ELR (cell line): ENCODE measurements around the gene MCRIP1.
"Not testable (repeated sequence)": the region's sequence is repeated elsewhere in the genome, so short reads cannot be mapped to it uniquely, and the experiment has no call there.

Experiments
- DNase-seq: peaks from one replicate; pipeline ENCODE4 v3.0.0-alpha.2; 2015; ENCODE audit warnings: low read depth

The MCRIP1 gene

DNA sequence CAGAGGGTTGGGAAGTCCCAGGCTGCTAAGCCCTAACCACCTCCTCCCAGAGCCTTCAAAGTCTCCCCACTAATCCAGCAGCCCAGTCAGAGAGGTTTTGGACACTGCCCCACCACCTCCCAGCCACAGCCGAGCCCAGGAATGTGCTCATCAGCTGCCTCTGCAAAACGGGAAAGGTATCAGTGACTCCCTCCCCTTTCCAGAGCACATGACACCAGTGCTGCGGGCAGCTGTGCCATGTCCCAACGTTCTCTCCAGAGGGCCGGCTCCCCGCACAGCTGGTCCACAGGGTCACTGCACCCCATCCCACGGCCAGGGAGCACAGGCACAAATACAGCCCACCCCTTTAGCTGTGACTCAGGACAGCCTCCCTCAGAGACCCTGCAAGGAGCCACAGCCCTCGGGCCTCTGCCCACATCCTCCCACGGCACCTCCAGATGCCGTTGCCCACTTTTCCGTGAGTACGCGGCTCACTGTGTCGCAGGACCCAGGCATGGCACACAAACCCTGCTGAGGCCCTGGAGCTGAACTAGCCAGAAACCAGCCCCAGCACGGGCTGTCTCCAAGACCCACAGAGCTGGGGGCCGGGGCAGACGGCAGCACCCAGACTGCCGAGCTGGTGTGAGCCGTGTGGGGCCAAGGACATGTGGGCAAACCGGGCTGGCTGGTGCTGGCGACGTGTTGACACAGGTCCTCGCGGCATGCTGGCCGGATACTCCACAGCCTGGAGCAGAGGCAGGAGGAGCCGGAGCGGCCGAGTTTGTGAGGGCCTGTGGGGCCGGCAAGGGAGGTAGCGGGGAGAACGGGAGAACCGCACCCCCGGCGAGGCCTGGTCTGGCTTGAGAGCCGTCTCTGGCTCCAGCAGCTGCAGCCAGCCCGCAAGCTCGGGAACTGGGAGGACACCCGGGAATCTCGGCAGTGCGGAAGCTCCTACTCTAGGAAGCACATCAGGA is 8.0 kb upstream of the MCRIP1 start:
- DNase-seq: no peak

DNA sequence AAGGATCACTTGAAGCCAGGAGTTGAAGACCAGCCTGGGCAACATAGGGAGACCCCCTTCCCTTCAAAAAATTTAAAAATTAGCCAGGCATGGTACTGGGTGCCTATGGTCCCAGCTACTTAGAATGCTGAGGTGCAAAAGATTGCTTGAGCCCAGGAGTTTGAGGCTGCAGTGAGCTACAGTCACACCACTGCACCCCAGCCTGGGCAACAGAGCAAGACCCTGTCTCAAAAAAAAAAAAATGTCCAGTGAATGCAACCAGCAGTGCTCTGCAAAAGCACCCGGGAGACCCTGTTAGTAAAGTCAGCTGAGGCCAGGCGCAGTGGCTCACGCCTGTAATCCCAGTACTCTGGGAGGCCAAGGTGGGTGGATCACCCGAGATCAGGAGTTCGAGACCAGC is 7.0 kb upstream of the MCRIP1 start:
- DNase-seq: not testable (repeated sequence)

DNA sequence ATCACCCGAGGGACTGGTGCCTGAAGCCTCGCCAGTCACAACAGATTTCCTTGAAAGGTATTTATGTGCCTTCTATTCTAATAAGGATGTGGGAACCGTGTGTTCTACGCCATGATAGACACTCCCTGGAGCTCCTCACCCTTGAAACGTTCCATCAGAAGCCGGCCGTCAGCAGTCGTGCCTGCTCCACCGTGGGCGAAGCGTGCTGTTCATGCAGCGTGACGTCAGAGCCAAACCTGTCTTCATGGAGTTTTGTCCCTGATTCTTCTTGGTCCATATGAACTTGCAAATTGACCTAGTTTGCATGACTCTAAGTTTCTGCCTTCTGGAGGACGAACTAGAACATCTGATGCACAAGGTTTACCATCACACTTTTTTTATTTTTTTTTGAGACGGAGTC is 6.2 kb upstream of the MCRIP1 start:
- no peak for DNase-seq

DNA sequence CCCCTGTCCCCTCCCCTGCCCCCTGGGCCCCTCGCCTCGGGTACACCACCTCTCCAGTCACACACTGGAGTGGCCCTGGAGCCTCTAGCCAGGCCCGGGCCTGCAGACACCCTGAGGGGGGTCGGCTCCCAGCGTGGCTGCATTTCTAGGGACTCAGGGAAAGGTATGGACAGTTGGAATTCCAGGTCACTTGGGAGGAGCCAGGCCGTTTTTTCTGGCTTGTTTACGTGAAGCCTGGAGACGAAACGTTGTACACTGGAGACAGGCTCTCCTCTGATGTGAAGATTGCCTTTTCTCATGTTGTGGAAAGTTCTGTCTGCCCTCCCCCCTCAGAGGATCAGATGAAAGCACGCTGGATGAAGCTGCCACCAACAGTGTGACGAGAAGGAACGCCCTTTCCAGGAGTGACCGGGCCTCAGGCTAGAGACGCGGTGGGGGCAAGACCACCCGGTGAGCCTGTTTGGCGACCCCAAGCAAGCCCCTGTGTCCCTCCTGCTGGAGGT is 5.7 kb upstream of the MCRIP1 start:
- DNase-seq: no peak

DNA sequence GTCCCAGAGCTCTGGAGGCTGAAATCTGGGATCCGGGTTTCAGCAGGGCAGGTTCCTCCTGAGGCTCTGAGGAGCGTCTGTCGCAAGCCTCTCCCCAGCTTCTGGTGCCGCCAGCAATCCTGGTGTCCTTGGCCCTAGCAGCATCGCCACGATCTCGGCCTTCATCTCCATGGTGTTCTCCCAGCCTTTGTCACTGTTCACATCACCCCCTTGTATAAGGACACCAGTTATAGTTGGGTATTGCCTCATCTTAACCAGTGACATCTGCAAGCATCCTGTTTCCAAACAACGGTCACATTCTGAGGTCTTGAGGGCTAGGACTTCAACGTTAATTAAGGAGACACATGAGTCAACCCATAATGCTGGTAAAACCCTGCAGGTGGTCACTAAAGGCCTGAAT is 4.5 kb upstream of the MCRIP1 start:
- DNase-seq: no peak

DNA sequence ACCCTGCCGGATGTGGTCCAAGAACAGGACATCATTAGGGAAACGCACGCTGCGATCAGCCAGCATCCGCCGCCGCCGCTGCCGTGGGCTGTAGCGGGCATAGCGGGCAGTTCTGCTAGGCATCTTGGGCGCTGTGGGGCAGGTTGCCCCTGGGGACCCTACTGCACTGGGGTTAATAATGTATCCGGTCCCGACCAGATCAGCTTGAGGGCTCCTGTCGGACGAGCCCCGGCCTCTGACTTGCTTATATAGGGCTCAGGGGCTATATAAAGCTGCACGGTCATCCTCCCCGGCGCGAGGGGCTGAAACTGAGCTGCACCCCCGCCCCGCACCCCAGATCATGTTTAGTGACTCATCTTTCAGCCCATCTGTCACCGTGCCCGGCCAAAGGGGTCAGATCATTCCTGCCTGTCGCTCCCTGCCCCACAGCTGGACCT is 1.8 kb upstream of the MCRIP1 start, which contains the start of gene PPP1R27:
Gene PPP1R27, minus strand, starts transcription at position 220 of the 437 bp plus-strand sequence. Its CDS starts 97 bp downstream, at position 123.
- no peak for DNase-seq

DNA sequence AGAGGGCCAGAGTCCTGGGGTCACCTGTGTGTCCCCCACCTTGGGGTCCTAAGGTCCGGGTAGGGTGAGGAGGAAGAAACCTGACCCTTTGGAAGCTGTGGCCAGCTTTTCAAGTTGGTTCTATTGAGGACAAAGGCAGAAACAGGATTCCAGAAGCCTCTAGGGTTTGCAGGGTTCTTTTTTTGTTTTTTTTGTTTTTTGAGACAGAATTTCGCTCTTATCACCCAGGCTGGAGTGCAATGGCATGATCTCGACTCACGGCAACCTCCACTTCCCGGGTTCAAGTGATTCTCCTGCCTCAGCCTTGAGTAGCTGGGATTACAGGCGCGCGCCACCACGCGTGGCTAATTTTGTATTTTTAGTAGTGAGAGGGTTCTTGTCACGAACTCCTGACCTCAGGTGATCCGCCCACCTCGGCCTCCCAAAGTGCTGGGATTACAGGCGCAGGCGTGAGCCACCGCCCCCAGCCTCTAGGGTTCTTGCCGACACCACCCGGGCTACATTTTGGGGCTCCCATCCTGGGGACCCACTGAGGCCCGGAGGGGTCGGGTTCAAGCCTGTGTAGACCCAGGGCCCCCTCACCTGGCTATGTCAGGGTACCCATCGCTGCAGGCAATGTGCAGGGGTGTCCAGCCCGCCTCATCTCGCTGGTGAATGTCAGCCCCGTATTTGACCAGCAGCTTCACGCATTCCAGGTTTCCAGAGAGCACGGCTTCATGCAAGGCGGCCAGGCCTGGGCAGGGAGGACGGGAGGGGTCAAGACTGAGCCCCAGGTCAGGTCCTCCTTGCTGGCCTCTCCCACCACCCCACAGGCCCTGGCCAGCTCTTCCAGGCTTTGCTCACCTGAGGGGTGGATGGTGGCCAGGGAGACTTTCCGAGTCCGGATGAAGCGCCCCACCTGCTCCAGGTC is 1.1 kb upstream of the MCRIP1 start:
- DNase-seq: no peak

DNA sequence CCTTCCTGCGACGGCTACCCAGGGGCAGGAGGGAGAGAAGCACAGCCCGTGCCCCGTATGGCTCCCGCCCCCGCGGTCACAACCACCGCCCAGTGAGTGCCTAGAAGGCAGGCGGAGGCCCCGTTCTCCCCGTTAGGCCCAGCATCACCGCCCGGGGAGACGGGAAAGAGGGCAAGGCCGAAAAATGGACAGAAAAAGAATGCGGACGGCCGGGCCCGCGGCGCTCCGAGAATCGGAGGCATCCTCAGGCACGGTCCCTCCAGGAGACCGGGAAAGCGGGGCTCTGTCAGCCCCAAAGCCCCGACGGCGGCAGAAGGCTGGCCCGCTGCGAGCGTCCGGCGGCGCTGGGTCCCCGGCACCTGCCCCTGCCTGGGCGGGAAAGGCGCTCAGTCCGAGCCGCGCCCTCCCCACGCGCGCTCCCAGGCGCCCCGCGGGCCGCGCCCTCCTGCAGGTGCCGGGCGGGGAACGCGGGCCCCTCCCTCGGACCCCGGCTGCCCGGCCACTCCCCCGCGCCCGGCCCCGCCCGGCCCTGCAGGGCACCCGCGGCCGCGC is 407 bp downstream of the MCRIP1 start:
- DNase-seq: peak; percentile 56

DNA sequence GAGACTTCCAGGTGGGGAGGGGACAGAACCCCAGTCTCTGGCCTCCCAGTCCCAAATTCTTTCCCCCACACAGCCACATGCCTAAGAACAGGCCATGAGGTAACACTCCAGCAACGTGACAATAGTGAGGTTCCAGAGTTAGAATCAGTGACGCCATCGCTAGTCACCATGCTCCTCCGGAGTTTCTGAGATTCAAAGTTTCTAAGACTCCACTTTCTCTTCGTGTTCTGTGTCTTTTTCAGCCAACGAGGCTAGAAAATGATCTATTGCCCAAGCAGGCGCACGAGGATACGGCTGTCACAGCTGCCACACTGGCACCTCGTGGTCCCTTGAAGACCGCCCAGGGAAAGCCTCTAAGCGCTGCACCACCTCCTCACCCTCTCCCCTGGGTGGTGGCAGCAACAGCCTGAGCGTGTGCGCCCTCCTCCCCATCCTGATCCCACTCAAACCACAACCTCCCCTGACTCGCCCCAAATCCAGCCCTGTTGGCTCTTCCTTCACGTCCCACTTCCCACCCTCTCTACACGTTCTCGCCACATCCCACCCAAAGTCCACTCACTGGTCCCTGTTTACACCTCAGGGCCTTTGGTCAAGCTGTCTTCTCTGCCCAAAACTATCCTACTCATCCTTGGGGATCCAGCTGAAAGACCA is 1.0 kb downstream of the MCRIP1 start:
- DNase-seq: peak; percentile 86

DNA sequence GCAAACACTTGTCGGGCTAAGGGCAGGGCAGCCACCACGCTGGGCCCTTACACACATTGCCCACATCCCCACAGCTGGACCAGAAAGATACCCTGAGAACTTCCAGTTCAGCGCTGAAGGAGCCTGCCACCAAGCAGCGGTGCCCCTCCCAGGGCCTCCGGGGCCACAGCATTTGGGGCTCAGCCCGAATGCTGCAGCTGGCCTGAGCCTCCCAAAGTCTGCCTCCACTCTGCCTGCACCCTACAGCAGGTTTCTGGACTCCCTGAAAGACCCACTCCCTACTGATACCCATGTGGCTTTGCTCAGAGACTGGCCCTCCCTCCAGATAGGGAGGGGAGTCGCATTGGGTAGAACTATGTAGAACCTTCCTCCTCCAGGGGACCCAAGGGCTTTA is 1.5 kb downstream of the MCRIP1 start:
- DNase-seq: no peak

DNA sequence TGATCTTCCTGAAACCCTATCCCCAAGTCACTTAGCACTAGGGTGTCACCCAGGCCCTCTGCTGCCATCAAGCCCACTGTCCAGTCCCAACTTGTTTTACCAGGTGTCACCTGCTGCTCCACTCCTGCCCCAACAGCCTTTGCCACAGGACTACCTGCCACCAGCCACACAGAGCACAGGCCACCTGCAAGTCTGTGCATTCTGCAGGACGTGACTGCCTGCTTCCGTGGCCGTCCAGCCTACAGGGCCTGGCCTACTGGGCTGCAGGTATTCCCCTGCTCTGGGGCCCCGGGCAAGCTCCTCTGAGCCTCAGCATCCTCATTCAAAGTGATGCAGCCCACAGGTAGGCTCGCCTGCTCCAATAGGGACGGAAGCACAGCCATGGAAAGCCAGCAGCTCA is 3.2 kb downstream of the MCRIP1 start:
- DNase-seq: no peak

DNA sequence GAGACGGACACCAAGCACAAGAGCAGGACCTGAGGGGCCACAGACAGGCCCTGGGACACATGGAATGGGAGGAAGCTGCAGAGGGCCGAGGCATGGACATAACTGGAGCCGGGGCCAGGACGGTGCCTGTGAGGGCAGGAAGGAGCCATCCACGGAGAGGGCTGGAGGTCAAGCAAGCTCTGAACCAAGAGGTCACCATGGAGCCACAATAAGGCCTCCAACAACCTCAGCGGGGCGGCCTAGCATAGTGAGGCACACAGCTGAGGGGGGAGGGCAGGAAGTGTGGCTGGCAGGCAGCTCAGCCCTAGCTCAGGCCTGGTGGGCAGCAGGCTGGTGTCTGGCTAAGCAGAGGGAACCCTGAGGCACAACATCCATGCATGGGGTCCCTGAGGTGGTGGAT is 4.4 kb downstream of the MCRIP1 start:
- no peak for DNase-seq

DNA sequence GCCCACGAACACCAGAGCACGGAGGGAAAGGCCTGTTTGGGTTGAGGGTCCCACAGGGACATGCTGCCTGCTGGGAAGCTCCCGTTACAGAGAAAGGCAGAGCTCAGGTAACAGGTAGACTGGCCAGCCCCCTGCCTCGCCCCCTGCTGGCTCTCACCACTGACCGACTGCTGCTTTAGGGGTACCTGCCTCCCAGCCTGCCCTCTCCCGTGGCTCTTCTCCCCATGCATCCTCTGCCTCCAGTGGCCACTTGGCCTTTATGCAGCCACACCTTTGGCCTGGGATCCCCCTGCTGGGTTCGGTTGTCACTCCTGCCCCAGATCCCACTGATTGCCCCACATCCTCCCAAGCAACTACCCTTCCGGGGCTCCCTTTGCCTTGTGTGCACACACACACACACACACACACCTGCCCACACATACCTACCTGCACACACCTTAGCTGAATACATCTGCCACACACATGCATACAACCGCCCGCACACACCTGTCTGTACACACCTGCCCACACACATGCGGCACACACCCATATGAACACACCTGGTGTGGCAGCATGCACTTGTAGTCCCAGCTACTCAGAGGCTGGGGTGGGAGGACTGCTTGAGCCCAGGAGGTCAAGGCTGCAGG is 7.1 kb downstream of the MCRIP1 start:
- no peak for DNase-seq

DNA sequence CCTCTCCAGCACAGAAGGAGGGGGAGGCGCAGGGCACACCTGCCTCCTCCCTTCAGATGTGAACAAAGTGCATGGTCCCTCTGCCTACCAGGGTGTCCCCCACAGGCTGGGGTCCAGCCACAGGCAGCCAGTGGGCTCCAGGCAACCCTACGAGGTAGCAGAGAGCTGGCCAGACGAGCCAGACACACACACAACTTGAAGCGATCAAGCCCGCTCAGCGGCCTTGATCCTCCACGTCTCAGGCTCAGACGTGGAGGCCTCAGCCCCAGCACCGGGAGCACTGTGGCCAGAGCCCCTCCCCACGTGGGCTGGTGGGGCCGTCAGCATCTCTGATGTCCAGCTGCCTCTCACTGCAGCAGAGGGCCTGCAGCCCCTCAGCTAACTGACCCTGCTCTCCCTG is 8.5 kb downstream of the MCRIP1 start:
- no peak for DNase-seq

DNA sequence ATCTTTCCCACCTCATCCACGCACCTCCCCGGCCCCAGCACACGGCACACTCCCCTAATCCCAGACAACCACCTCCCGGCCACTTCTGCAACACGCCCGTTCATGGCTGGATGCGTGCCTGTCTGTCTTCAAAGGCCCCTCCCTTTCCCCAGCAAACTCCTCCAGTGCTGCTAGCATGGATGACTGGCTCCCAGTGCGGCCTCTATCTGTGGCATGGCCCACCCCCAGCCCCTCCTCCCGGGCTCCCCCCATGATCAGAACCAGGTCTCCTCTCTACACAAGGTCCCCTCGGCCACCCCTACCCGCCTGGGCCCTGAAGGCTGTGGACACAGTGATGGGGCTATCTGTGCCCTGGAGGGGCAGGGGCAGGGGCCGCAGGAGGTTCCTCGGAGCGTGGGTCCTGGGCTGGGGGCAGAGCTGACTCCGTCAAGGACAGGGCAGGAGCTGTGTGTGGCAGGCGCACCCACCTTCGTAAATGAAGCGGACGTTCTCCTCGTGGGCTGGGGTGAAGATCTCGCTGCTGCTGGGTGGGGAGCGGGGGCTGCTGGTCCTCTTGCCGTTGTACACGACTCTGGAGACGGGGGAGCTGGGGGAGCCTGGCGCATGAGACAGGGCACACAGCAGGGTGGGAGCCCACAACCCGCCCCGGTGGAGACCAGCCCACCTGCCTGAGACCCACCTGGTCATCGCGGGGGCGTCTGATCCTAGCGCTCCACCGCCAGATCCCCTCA is 9.1 kb downstream of the MCRIP1 start:
- DNase-seq: no peak

DNA sequence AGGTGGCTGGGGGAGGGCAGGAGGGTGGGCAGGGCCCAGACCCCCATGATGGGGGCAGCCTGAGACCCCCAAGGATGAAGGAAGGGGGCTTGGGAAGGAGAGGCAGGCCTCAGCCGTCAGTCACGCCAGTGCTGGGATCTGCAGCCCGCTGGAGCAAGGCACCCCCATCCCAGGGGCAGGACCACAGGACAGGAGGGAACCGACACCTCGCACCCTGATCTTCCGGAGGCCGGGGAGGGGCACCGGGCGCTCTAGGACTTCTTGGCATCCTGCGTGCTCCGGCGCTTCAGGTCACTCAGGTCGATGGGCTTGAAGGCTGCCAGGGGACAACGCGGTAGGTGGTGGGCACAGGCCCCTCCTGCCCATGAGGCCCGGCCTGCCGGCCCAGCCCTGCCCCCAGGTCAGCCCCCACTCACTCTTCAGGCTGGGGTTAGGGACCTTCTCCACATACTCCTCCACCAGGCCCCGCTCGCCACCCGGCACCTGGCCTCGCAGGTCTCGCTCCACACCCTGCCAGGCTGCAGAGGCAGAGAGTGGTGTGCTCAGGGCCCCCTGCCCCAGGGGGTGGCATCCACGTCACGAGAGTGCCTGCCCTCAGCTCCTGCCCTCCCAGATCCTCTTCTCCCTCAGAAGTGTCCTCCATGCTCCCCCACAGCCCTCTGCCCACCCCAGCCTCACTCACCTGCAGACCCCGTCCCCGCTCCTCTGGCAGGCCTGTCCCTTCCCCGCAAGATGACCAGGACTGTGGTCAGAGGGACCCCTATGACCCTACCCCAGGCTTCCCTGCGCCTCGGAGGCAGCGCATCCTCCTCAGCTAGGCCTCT is 9.9 kb downstream of the MCRIP1 start:
- DNase-seq: no peak

DNA sequence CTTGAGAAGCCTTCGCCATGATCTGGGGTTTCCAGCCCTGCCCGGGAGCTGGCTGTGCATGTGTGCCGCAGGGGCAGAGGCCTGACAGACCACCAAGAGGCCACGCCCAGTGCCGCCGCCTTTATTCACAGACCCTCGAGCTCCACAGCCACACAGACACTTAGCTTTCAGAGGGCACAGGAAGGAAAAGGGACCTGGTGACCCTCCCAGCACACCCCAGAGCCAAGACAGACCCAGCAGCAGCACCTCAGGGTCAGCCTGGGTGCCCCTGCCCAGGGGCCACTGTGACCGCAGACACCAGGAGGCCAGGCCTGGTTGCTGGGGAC is 10.8 kb downstream of the MCRIP1 start:
- no peak for DNase-seq

DNA sequence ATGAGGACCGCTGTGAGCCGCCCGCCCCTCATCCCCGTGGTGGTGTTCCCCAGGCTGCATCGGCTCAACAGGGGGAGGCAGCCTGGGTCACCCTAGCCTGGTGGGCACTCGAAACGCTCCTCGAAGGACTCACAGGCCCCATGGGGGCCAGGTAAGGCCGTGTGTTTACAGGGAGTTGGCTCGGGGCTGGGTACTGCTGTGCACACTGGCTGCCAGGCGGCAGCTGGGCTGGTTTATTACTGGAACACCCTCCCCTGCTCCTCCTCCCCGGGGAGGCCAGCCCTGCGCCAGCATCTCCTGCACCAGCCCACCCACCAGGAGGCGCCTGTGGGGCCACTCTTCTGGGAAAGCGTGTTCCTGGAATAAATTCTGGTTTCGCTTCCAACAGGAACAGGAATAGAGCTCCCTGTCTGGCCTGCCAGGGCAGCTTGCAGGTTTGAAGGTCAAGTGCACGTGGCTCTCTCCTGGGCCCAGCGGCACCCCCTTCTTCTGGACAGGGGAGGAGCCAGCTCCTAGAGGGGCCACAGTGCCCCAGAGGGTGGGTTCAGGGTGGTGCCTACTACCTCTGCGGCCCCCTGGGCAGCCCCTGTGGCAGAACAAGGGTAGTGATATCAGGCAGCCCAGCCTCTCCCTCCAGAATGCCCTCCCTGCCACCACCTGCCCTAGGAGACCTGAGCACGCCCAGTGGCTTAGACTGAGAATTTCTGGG is 11.3 kb downstream of the MCRIP1 start:
- peak; percentile 68 for DNase-seq

DNA sequence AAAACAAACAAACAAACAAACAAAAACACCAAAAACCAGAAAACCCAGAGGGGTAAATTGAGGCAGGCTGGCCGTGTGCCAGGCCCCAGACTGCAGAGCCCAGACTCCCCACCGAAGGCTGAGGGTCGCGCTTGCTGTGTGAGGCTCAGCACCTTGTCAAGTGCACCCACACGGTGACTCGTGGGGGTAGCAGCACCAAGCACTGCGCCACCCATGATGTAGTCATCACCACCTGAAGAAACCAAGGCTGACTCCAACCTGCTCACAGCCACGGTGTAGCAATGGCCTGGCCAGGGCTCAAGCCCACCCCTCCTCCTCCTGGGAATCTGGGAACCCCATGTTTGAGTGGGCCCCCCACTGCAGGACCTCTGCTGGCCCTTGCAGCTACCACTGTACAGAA is 11.9 kb downstream of the MCRIP1 start:
- no peak for DNase-seq
